Activated CD8-positive, alpha-beta memory T cell treated with anti-CD3 and anti-CD28 coated beads, Interleukin-2, amount 50 U/mL, for 24 hours (primary cell): Measurements from ENCODE around the gene MAEA.

Experiments used
- DNase-seq: peaks from one replicate; pipeline ENCODE4 v3.0.0-alpha.2; 2020; ENCODE audit errors: extremely low read depth

The MAEA gene

GRCh38 chr4:1289207-1290164 is at the start of gene MAEA:
Gene MAEA (plus strand): TSS chr4:1289891. CDS start chr4:1289914, 23 bp downstream.
- DNase-seq: peak; percentile 96

GRCh38 chr4:1239950-1240307 is 49.8 kb upstream of the MAEA start:
- no peak for DNase-seq

GRCh38 chr4:1240721-1241465 is 48.8 kb upstream of the MAEA start:
- DNase-seq: no peak

- no peak for DNase-seq
These were observed 48.2 kb upstream of the MAEA start for GRCh38 chr4:1241466-1241935.

- DNase-seq: no peak
These were observed 47.7 kb upstream of the MAEA start for GRCh38 chr4:1241936-1242505.

GRCh38 chr4:1242506-1243450 is 46.9 kb upstream of the MAEA start:
- DNase-seq: no peak

- DNase-seq: no peak
These were observed 46.1 kb upstream of the MAEA start for GRCh38 chr4:1243451-1244080.

- no peak for DNase-seq
These were observed 45.4 kb upstream of the MAEA start for GRCh38 chr4:1244081-1244977.

GRCh38 chr4:1244978-1245471 is 44.7 kb upstream of the MAEA start:
- DNase-seq: no peak

- DNase-seq: no peak
These were observed 44.1 kb upstream of the MAEA start for GRCh38 chr4:1245481-1246051.

- no peak for DNase-seq
These were observed 43.4 kb upstream of the MAEA start for GRCh38 chr4:1246111-1246881.

- no peak for DNase-seq
These were observed 42.5 kb upstream of the MAEA start for GRCh38 chr4:1246901-1247863.

GRCh38 chr4:1247864-1248244 is 41.8 kb upstream of the MAEA start:
- DNase-seq: no peak

- DNase-seq: peak; percentile 39
These were observed 41.2 kb upstream of the MAEA start, which contains the start of gene CTBP1 for GRCh38 chr4:1248245-1249147. Gene CTBP1 (minus strand): TSS chr4:1249130. CDS start chr4:1241331, 7,799 bp downstream.

GRCh38 chr4:1249148-1249730 is 40.5 kb upstream of the MAEA start:
- DNase-seq: peak; percentile 47
